SK-N-SH (cell line): ENCODE measurements around the gene RNF212. TPM values are rescaled to one million over a fixed set of nuclear protein-coding genes. Genes with fewer than 3 reads are reported as not detected.

Experiments
- CTCF ChIA-PET: fragments of 300-600, 350-600 bp; formaldehyde crosslinking; extraction: SDS; loops from one replicate; lab custom pipeline; 2021; lab: Yijun Ruan, JAX
- POLR2A ChIA-PET: fragments of 350-600 bp; sonication (Branson Sonifier 250); formaldehyde crosslinking; extraction: SDS; loops from one replicate; lab custom pipeline; 2020; ENCODE audit warnings: antibody characterized with exemption, inconsistent platforms; lab: Yijun Ruan, JAX
- DNase-seq: peaks from one replicate; pipeline ENCODE4 v3.0.0; 2012
- H2AFZ ChIP-seq: fragments of 200-600 bp; sonication (generic); 2 replicates; pipeline ENCODE4 v1.8.1; 2016; ENCODE audit warnings: antibody characterized with exemption, mild to moderate bottlenecking, low read depth
- H3F3A ChIP-seq: fragments of 200-600 bp; sonication (generic); replicated peaks from 2 replicates; pipeline ENCODE3; 2016; ENCODE audit warnings: antibody characterized with exemption, mild to moderate bottlenecking; ENCODE audit not compliant: insufficient read depth
- H3K27ac ChIP-seq, 2 experiments: fragments of 200-500 bp in 1 of 2; fragments of 200-600 bp in 1 of 2; sonication (Bioruptor generic) in 1 of 2; sonication (generic), shearing (Covaris generic) in 1 of 2; 2 replicates each; pipeline versions ENCODE4 v1.5.1 to v1.6.1; 2014 to 2016; ENCODE audit warnings: low read depth in 2 of 2, inconsistent platforms in 1 of 2, low read length in 1 of 2, mild to moderate bottlenecking in 1 of 2, mixed read lengths in 1 of 2
- H3K27me3 ChIP-seq: fragments of 200-600 bp; sonication (generic), shearing (Covaris generic); 2 replicates; pipeline ENCODE4 v1.6.1; 2016; ENCODE audit warnings: mixed run types; ENCODE audit not compliant: insufficient read depth
- H3K36me3 ChIP-seq, 2 experiments: fragments of 200-500 bp in 1 of 2; fragments of 200-600 bp in 1 of 2; sonication (Bioruptor generic) in 1 of 2; sonication (generic) in 1 of 2; replicated peaks in 1 of 2; 2 replicates each; pipeline versions ENCODE3 to v1.5.1; 2014 to 2016; ENCODE audit warnings: low read length in 1 of 2, mild to moderate bottlenecking in 1 of 2; ENCODE audit not compliant: insufficient read depth in 2 of 2, control insufficient read depth in 1 of 2
- H3K4me1 ChIP-seq, 2 experiments: fragments of 200-500 bp in 1 of 2; fragments of 200-600 bp in 1 of 2; sonication (Bioruptor generic) in 1 of 2; sonication (generic), shearing (Covaris generic) in 1 of 2; 2 replicates each; pipeline versions ENCODE4 v1.5.1 to v1.6.1; 2014 to 2016; ENCODE audit warnings: low read depth in 1 of 2, low read length in 1 of 2, mixed run types in 1 of 2; ENCODE audit not compliant: insufficient read depth in 2 of 2, control insufficient read depth in 1 of 2
- H3K4me2 ChIP-seq: fragments of 200-600 bp; sonication (generic), shearing (Covaris generic); 2 replicates; pipeline ENCODE4 v1.6.1; 2017; ENCODE audit warnings: mixed run types
- H3K4me3 ChIP-seq, 2 experiments: fragments of 200-500 bp in 1 of 2; fragments of 200-600 bp in 1 of 2; sonication (Bioruptor generic) in 1 of 2; sonication (generic), shearing (Covaris generic) in 1 of 2; 2 replicates each; pipeline versions ENCODE4 v1.5.1 to v1.8.1; 2014 to 2016; ENCODE audit warnings: low read depth in 2 of 2, inconsistent platforms in 1 of 2, low read length in 1 of 2, mild to moderate bottlenecking in 1 of 2, mixed read lengths in 1 of 2, moderate library complexity in 1 of 2
- H3K79me2 ChIP-seq: fragments of 200-600 bp; sonication (generic); 2 replicates; pipeline ENCODE4 v1.8.1; 2017; ENCODE audit warnings: mild to moderate bottlenecking; ENCODE audit not compliant: insufficient read depth
- H3K9ac ChIP-seq: fragments of 200-600 bp; sonication (generic); 2 replicates; pipeline ENCODE4 v1.6.1; 2017; ENCODE audit warnings: mixed run types
- H3K9me2 ChIP-seq: fragments of 200-600 bp; sonication (generic); 2 replicates; pipeline ENCODE4 v1.6.1; 2017; ENCODE audit warnings: mixed run types
- H3K9me3 ChIP-seq: fragments of 200-600 bp; sonication (generic); 2 replicates; pipeline ENCODE4 v1.6.1; 2017; ENCODE audit warnings: mixed run types, mild to moderate bottlenecking, moderate library complexity
- H4K20me1 ChIP-seq: fragments of 200-600 bp; sonication (generic); 2 replicates; pipeline ENCODE4 v1.6.1; 2017; ENCODE audit warnings: mild to moderate bottlenecking, mixed run types; ENCODE audit not compliant: insufficient read depth
- ELF1 ChIP-seq: IDR thresholded peaks from 2 replicates; pipeline ENCODE4 v1.4.0; 2012
- FOSL2 ChIP-seq: IDR thresholded peaks from 2 replicates; pipeline ENCODE4 v1.4.0; 2012; ENCODE audit warnings: low read depth, mild to moderate bottlenecking, moderate library complexity, borderline replicate concordance
- FOXJ3 ChIP-seq: sonication (generic); formaldehyde crosslinking; IDR thresholded peaks from 2 replicates; pipeline ENCODE4 v1.5.1; 2020; ENCODE audit warnings: mild to moderate bottlenecking, missing genetic modification reagents
- MXI1 ChIP-seq: IDR thresholded peaks from 2 replicates; pipeline ENCODE4 v1.6.1; 2012; ENCODE audit warnings: mild to moderate bottlenecking, low read depth, low read length, improper control_type of control experiment
- NRF1 ChIP-seq: IDR thresholded peaks from 2 replicates; pipeline ENCODE4 v1.6.1; 2012; ENCODE audit warnings: low read depth, mild to moderate bottlenecking, low read length
- RCOR1 ChIP-seq: fragments of 150-350 bp; IDR thresholded peaks from 2 replicates; pipeline ENCODE4 v1.6.1; 2017; ENCODE audit warnings: antibody characterized with exemption, low read length
- RFX5 ChIP-seq: IDR thresholded peaks from 2 replicates; pipeline ENCODE4 v1.6.1; 2012; ENCODE audit warnings: mild to moderate bottlenecking, improper control_type of control experiment, low read length
- RXRA ChIP-seq: IDR thresholded peaks from 2 replicates; pipeline ENCODE4 v1.4.0; 2012; ENCODE audit warnings: low read depth, mild to moderate bottlenecking, borderline replicate concordance
- USF1 ChIP-seq: IDR thresholded peaks from 2 replicates; pipeline ENCODE4 v1.4.0; 2012; ENCODE audit warnings: low read depth, borderline replicate concordance
- WGBS: methylation state at CpG from one replicate; pipeline ENCODE4 v1.1.6; 2017; ENCODE audit warnings: low lambda C conversion rate; 5-methylcytosine and 5-hydroxymethylcytosine counted together
- polyA plus RNA-seq, 3 experiments: library from polyadenylated mRNA; depleted of rRNA; stranded (reverse); fragments of >200 nt; gene quantifications; 2 replicates each; pipeline ENCODE4 v1.2.3, GENCODE V29; 2012
- TF ChIP-seq, protein P1 (sequence below): fragments of 150-350 bp; IDR thresholded peaks from 2 replicates; pipeline ENCODE4 v1.6.1; 2016; ENCODE audit warnings: mild to moderate bottlenecking, low read depth, low read length
- TF ChIP-seq, protein P2 (sequence below): IDR thresholded peaks from 2 replicates; pipeline ENCODE4 v1.4.0; 2012; ENCODE audit warnings: low read depth, borderline replicate concordance

The RNF212 gene
- polyA plus RNA-seq, 1 of the 3 experiments (the other 2 are of a cell fraction), result 7.0 TPM

DNA sequence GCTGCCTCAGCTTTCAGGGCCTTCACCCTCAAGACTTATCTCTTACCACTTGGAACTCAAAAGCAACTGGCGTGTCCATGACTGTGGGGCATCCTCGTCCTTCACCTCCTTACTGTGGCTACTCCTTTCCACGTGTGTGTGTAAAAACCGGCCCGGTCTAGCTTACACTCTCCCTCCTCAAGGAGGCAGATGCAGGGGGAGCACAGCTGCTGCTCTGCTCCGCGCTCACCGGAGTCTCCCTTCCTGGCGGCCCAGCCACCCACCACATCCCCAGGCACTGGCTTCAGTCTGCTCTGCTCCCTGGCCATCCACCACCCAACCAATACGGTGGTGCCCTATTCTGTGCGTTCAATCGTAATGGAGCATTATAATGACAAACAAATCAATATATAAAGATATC, 8.3 kb downstream of the RNF212 start:
- Histone ChIP-seq H3F3A (no peaks in the 10 kb centered on the region), H4K20me1 (no peaks in the 10 kb centered on the region), H3K9me2 (no peaks in the 10 kb centered on the region), H3K9me3 (no peaks in the 10 kb centered on the region), H3K79me2 (no peaks in the 10 kb centered on the region), H3K4me3 (no peak overlapping the region)
- WGBS, result 60% methylated on average over 12 of the region's 12 CpGs
- TF ChIP-seq FOSL2, result no peak
- TF ChIP-seq, all 33 proteins: peak for 0
- ChIA-PET CTCF (interaction anchor here (1.0 to 1.4 kb wide), 2 partner anchors 8 to 25 kb away, joined by 3 read pairs; no protein-coding TSS in a partner anchor), POLR2A (no interaction called here)
- no peaks in the 10 kb centered on the region for H3K36me3 ChIP-seq
- no peak overlapping the region for H3K4me2 ChIP-seq
- H3K27me3 ChIP-seq, result peaks cover 23% of the 10 kb centered on the region; the same call in 1 of the 2 replicates
- H3K27ac ChIP-seq, result no peak overlapping the region
- H3K9ac ChIP-seq, result no peak overlapping the region
- no peak overlapping the region for H2AFZ ChIP-seq
- no peak for DNase-seq
- H3K4me1 ChIP-seq, result no peaks in the 10 kb centered on the region

GRCh38 chr4:1104647-1105046, 8.7 kb downstream of the RNF212 start:
- CTCF ChIA-PET, result interaction anchor here (1.0 kb wide), 1 partner anchor 25 kb away, joined by 3 read pairs; no protein-coding TSS in a partner anchor
- Histone ChIP-seq H2AFZ (no peak overlapping the region), H4K20me1 (no peaks in the 10 kb centered on the region), H3F3A (no peaks in the 10 kb centered on the region), H3K9me2 (no peaks in the 10 kb centered on the region), H3K4me2 (no peak overlapping the region), H3K79me2 (no peaks in the 10 kb centered on the region), H3K36me3 (no peaks in the 10 kb centered on the region), H3K4me1 (no peaks in the 10 kb centered on the region), H3K27ac (no peak overlapping the region), H3K4me3 (no peak overlapping the region), H3K9me3 (no peaks in the 10 kb centered on the region), H3K27me3 (peaks cover 22% of the 10 kb centered on the region; the same call in 1 of the 2 replicates), H3K9ac (no peak overlapping the region)
- POLR2A ChIA-PET, result no interaction called here
- no peak for DNase-seq
- WGBS, result 68% methylated on average over 6 of the region's 8 CpGs
- TF ChIP-seq NRF1, result no peak
- TF ChIP-seq RCOR1, result no peak
- no peak for TF ChIP-seq MXI1
- TF ChIP-seq, protein P1, sequence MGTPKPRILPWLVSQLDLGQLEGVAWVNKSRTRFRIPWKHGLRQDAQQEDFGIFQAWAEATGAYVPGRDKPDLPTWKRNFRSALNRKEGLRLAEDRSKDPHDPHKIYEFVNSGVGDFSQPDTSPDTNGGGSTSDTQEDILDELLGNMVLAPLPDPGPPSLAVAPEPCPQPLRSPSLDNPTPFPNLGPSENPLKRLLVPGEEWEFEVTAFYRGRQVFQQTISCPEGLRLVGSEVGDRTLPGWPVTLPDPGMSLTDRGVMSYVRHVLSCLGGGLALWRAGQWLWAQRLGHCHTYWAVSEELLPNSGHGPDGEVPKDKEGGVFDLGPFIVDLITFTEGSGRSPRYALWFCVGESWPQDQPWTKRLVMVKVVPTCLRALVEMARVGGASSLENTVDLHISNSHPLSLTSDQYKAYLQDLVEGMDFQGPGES, result no peak
- no peak for TF ChIP-seq FOXJ3 (CRISPR knock-in tag)
- no peak for TF ChIP-seq FOSL2
- no peak for TF ChIP-seq RXRA

GRCh38 chr4:1099684-1100335, 13.6 kb downstream of the RNF212 start:
- no peak overlapping the region for H3K4me3 ChIP-seq
- H3K9ac ChIP-seq, result no peak overlapping the region
- H3K36me3 ChIP-seq, result no peaks in the 10 kb centered on the region
- no peaks in the 10 kb centered on the region for H3K79me2 ChIP-seq
- H3K27me3 ChIP-seq, result peaks cover 13% of the 10 kb centered on the region; the same call in 1 of the 2 replicates
- no peaks in the 10 kb centered on the region for H3K4me1 ChIP-seq
- no peaks in the 10 kb centered on the region for H3F3A ChIP-seq
- TF ChIP-seq RFX5, result no peak
- TF ChIP-seq, protein P2, sequence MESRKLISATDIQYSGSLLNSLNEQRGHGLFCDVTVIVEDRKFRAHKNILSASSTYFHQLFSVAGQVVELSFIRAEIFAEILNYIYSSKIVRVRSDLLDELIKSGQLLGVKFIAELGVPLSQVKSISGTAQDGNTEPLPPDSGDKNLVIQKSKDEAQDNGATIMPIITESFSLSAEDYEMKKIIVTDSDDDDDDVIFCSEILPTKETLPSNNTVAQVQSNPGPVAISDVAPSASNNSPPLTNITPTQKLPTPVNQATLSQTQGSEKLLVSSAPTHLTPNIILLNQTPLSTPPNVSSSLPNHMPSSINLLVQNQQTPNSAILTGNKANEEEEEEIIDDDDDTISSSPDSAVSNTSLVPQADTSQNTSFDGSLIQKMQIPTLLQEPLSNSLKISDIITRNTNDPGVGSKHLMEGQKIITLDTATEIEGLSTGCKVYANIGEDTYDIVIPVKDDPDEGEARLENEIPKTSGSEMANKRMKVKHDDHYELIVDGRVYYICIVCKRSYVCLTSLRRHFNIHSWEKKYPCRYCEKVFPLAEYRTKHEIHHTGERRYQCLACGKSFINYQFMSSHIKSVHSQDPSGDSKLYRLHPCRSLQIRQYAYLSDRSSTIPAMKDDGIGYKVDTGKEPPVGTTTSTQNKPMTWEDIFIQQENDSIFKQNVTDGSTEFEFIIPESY, result no peak
- TF ChIP-seq ELF1, result no peak
- TF ChIP-seq FOSL2, result no peak
- no peak for TF ChIP-seq USF1
- H3K9me2 ChIP-seq, result no peaks in the 10 kb centered on the region
- no peak overlapping the region for H2AFZ ChIP-seq
- H3K9me3 ChIP-seq, result no peaks in the 10 kb centered on the region
- DNase-seq, result peak; percentile 2
- H3K4me2 ChIP-seq, result no peak overlapping the region
- ChIA-PET POLR2A (no interaction called here), CTCF (no interaction called here)
- no peaks in the 10 kb centered on the region for H4K20me1 ChIP-seq
- H3K27ac ChIP-seq, result no peak overlapping the region
- WGBS, result 69% methylated on average over 27 of the region's 27 CpGs
